GM06990 (cell line): ENCODE data around the gene CPNE2.

Experiments used
- DNase-seq: peaks from one replicate; pipeline ENCODE4 v3.0.0-alpha.2; 2011; ENCODE audit not compliant: insufficient read length; ENCODE audit errors: extremely low read depth
- H3K27me3 ChIP-seq: replicated peaks from 2 replicates; pipeline ENCODE4 v1.6.0; 2011; ENCODE audit warnings: low read length; ENCODE audit not compliant: control insufficient read depth, insufficient read depth
- H3K36me3 ChIP-seq: 2 replicates; pipeline ENCODE4 v1.5.1; 2011; ENCODE audit warnings: low read length; ENCODE audit not compliant: control insufficient read depth, insufficient read depth
- H3K4me3 ChIP-seq: replicated peaks from 2 replicates; pipeline ENCODE4 v1.5.1; 2011; ENCODE audit warnings: low read depth, mild to moderate bottlenecking, control low read depth, low read length
- TF ChIP-seq, protein P1 (sequence below): IDR thresholded peaks from 2 replicates; pipeline ENCODE4 v1.5.1; 2011; ENCODE audit warnings: low read length, control low read depth, mild to moderate bottlenecking, inconsistent platforms; ENCODE audit not compliant: insufficient read depth, poor library complexity, severe bottlenecking

Gene CPNE2

DNA sequence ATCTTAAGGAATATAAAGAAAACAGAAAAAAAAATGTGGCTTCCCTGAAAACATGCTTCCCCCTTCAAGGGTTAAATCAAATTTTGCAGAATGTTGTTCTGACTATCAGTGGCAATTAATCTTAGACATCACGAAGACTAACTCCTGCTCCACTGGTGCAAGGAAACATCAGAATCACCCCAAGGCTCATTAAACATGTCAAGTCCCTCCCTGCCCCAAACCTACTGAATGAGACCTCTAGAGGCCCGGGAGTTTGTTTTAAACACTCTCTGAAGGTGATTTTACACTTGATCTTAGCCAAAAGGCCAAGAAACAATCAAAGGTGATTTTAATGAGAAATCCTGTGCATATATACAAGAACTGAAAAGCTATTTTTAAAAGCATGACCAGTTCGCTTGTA is 75.2 kb downstream of the CPNE2 start:
- DNase-seq: no peak
- peaks cover 14% of the 10 kb centered on the region for H3K36me3 ChIP-seq
- no peak overlapping the region for H3K4me3 ChIP-seq
- no peaks in the 10 kb centered on the region for H3K27me3 ChIP-seq
- TF ChIP-seq, protein P1, sequence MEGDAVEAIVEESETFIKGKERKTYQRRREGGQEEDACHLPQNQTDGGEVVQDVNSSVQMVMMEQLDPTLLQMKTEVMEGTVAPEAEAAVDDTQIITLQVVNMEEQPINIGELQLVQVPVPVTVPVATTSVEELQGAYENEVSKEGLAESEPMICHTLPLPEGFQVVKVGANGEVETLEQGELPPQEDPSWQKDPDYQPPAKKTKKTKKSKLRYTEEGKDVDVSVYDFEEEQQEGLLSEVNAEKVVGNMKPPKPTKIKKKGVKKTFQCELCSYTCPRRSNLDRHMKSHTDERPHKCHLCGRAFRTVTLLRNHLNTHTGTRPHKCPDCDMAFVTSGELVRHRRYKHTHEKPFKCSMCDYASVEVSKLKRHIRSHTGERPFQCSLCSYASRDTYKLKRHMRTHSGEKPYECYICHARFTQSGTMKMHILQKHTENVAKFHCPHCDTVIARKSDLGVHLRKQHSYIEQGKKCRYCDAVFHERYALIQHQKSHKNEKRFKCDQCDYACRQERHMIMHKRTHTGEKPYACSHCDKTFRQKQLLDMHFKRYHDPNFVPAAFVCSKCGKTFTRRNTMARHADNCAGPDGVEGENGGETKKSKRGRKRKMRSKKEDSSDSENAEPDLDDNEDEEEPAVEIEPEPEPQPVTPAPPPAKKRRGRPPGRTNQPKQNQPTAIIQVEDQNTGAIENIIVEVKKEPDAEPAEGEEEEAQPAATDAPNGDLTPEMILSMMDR: no peak

DNA sequence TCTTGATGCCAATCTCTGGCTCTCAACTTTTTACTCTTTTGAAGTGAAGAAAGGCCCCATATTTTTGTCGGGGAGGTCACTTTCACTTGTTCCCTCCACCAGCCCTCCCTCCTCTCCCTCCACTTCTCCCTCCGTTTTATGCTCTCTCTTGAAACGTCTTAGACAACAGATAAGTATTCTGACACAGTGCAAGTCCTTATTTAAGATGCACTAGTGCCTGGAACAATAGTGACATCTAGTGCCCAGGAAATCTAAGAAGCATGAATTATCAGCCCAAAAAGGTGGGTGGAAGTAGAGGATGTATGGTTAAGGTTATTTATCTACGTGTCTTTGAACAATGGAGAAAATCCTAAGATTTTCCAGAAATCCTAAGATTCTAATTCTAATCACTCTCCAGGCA is 75.6 kb downstream of the CPNE2 start:
- peaks cover 15% of the 10 kb centered on the region for H3K36me3 ChIP-seq
- TF ChIP-seq, protein P1: peak; percentile 60

DNA sequence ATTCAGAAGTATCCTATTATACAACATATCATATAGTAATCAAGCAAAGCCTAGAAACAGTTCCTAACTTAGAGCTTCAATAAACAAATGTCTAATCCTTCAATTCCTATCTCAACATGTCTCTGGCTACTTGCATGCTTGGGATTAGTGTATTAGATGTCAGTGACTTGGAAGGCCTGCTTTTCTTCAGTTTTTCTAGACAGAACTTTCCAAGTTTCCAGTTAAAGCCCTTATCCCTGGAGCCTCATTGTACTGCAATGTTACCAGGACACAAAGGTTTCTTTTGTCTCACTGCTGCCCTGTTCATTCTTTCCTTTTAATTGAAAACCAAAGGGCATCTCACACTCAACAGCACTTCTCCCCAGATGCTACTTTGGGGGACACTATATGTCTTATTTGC is 76.9 kb downstream of the CPNE2 start:
- peaks cover 17% of the 10 kb centered on the region for H3K36me3 ChIP-seq
- H3K27me3 ChIP-seq: no peaks in the 10 kb centered on the region
- TF ChIP-seq, protein P1: no peak
- H3K4me3 ChIP-seq: no peak overlapping the region
- no peak for DNase-seq

More for the DNA sequence above, 75.6 kb downstream of the CPNE2 start:
- H3K27me3 ChIP-seq: no peaks in the 10 kb centered on the region
- no peak for DNase-seq
- no peak overlapping the region for H3K4me3 ChIP-seq

DNA sequence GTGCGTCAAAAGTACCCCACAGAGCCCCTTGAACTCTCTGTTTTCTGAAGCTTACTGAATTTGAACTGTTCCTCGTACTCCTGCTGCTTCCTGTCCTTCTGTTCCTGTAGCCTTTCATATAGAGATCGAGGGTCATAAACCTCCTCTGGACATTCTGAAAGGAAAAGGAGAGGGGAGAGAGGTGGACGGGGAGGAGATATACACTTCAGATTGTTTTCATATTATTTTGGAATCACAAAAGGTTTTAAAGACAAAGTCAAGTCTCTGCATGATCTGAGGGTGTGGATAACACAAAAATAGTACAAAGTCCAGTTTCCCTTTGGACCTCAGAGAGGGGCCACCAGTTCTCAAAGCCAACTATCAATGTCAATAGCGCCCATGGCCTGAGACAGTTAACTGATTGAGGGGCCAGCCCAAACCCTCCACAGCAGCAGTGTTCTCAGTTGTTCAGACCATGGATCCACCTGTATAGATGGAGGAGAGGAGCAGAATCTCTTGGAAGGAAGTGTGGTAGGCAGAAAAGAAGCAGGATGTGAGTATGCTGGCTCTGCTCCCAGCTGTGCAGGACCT is 80.4 kb downstream of the CPNE2 start:
- TF ChIP-seq, protein P1: no peak
- DNase-seq: no peak
- peaks cover 12% of the 10 kb centered on the region for H3K36me3 ChIP-seq
- H3K27me3 ChIP-seq: no peaks in the 10 kb centered on the region
- H3K4me3 ChIP-seq: no peak overlapping the region

DNA sequence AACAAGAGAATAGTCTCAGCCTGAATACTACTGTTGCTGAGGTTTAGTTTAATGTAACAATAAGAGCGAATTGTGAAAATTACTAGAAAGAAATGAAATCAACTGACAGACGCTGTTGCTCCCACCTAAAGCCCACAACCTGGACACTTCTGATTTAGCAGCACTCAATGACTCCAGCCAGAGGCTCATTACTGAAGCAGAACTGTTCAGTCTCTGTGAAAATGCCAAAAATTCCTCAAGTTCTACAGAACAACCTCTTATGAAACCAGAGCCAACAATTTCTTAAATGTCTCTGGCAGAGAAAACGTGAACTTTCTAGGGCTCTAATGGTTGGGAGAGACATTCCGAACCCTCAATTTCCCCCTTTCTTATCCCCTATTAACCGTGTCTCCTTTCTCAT is 83.5 kb downstream of the CPNE2 start:
- TF ChIP-seq, protein P1: no peak
- Histone ChIP-seq H3K36me3 (peaks cover 9% of the 10 kb centered on the region), H3K27me3 (no peaks in the 10 kb centered on the region), H3K4me3 (no peak overlapping the region)
- DNase-seq: no peak

DNA sequence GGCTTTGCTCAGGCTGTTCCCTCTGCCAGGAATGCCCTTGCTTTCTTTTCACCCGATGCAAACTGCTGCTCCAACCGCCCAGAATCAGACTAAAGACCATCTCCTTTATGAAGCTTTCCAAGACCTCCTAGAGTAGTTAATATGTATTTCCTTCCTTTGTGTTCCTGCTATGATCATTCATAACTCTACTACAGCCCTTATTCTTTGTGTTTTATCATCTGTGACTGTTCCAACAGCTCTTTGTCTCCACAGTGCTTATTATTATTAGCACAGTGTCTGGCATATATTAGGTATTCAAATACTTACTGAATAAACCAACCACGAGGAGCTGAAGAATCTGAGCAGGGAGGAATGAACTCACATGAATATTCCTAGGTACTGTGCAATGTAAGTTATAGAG is 85.8 kb downstream of the CPNE2 start:
- Histone ChIP-seq H3K4me3 (no peak overlapping the region), H3K36me3 (no peaks in the 10 kb centered on the region), H3K27me3 (no peaks in the 10 kb centered on the region)
- TF ChIP-seq, protein P1: no peak
- no peak for DNase-seq
